Measurements from ENCODE around the gene C1orf159.

GRCh38 chr1:1155258-1155657 is 39.4 kb upstream of the C1orf159 start:
- TF ChIP-seq CTCF (IDR thresholded peaks at IDR 0.05; ENCODE audit: insufficient read depth, low read length, poor library complexity, severe bottlenecking) (no peak), EZH2phosphoT487 (conservative IDR thresholded peaks at IDR 0.05; ENCODE audit: low read length) (no peak)
